HS-27A (cell line): ENCODE measurements around the gene TBC1D22A.

Experiments
- DNase-seq: peaks from one replicate; pipeline ENCODE4 v3.0.0-alpha.2; 2012; ENCODE audit warnings: low read depth, missing footprints

TBC1D22A gene

GRCh38 chr22:47060718-47061117, 298.3 kb downstream of the TBC1D22A start:
- no peak for DNase-seq

- no peak for DNase-seq
These were observed 298.8 kb downstream of the TBC1D22A start for GRCh38 chr22:47061226-47061625.

- no peak for DNase-seq
These were observed 299.7 kb downstream of the TBC1D22A start for GRCh38 chr22:47062126-47062525.

- DNase-seq: no peak
These were observed 300.6 kb downstream of the TBC1D22A start for GRCh38 chr22:47063071-47063509.

- no peak for DNase-seq
These were observed 301.2 kb downstream of the TBC1D22A start for GRCh38 chr22:47063606-47064005.

GRCh38 chr22:47064016-47064415, 301.6 kb downstream of the TBC1D22A start:
- no peak for DNase-seq

GRCh38 chr22:47064416-47064815, 302.0 kb downstream of the TBC1D22A start:
- no peak for DNase-seq

GRCh38 chr22:47065756-47066615, 303.5 kb downstream of the TBC1D22A start:
- no peak for DNase-seq

- no peak for DNase-seq
These were observed 304.1 kb downstream of the TBC1D22A start for GRCh38 chr22:47066616-47066905.

- no peak for DNase-seq
These were observed 305.0 kb downstream of the TBC1D22A start for GRCh38 chr22:47067321-47067890.

- no peak for DNase-seq
These were observed 305.6 kb downstream of the TBC1D22A start for GRCh38 chr22:47067911-47068625.

- DNase-seq: no peak
These were observed 306.2 kb downstream of the TBC1D22A start for GRCh38 chr22:47068626-47068996.

GRCh38 chr22:47069270-47069669, 306.8 kb downstream of the TBC1D22A start:
- no peak for DNase-seq

- no peak for DNase-seq
These were observed 308.8 kb downstream of the TBC1D22A start for GRCh38 chr22:47071078-47071806.

GRCh38 chr22:47071807-47072641, 309.6 kb downstream of the TBC1D22A start:
- DNase-seq: no peak

- DNase-seq: no peak
These were observed 310.2 kb downstream of the TBC1D22A start for GRCh38 chr22:47072642-47072967.

GRCh38 chr22:47073075-47073474, 310.6 kb downstream of the TBC1D22A start:
- DNase-seq: no peak

- DNase-seq: no peak
These were observed 311.7 kb downstream of the TBC1D22A start for GRCh38 chr22:47074105-47074504.

GRCh38 chr22:47075568-47075967, 313.1 kb downstream of the TBC1D22A start:
- no peak for DNase-seq

GRCh38 chr22:47076758-47077157, 314.3 kb downstream of the TBC1D22A start:
- DNase-seq: no peak

GRCh38 chr22:47080100-47080499, 317.6 kb downstream of the TBC1D22A start:
- no peak for DNase-seq

- DNase-seq: no peak
These were observed 320.1 kb downstream of the TBC1D22A start for GRCh38 chr22:47082505-47082904.
